ENCODE measurements around the gene KRT73.

KRT73 gene

DNA sequence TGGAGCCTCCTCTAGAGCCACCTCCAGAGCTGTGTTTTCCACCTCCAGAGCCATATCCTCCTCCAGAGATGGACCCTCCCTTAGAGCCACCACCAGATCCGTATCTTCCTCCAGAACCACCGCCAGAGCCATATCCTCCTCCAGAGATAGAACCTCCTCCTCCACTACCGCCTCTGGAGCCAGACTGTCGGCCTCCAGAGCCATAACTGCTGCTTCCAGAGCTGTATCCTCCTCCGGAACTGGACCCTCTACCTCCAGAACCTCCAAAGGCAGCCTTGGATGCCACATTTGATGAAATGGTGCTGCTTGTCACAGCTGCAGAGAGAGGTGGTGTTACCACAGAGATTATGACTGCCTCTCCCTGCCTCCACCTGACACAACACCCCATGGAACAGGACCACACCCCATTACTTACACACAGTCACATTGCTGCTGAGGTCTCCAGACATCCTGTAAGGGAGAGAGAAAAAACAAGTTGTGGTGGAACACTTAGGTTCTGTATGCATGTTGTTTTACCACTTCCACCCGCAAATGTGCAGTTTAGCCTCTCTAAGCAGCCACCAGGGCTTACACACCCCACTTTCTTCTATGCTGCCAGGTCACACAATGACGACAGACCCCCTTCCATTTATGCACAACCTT is 26.9 kb upstream of the KRT73 start:
- Histone ChIP-seq H3K9me3 (replicated peaks; ENCODE audit: low read length) (no peaks in the 10 kb centered on the region), H3K4me1 (ENCODE audit: control insufficient read depth, insufficient read depth, low read length) (no peaks in the 10 kb centered on the region), H3K4me2 (ENCODE audit: low read length) (no peak overlapping the region), H3K9ac (ENCODE audit: low read depth, low read length) (no peak overlapping the region), H3K4me3 (ENCODE audit: low read length) (no peak overlapping the region), H3K27me3 (ENCODE audit: control insufficient read depth, insufficient read depth, low read length) (peaks cover 76% of the 10 kb centered on the region), H3K36me3 (ENCODE audit: insufficient read depth, low read length) (no peaks in the 10 kb centered on the region)

DNA sequence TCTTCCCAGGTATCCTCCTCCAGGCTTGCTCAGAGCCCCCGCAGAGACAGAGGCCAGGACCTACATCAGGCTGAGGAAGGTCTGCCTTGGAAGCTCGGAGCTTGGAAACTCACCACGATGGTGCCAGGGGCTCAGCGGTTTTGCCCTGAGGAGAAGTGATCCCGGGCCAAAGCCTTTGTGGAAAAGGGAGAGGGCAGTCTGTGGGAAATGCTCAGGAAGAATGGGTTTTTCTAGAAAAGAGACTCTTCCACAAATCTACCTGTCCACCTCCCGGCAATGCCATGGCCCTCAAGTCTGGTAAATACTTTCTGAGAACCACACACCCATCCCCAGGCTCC is 25.7 kb upstream of the KRT73 start:
- no peaks in the 10 kb centered on the region for H3K9me3 ChIP-seq (replicated peaks; ENCODE audit: low read length)
- no peaks in the 10 kb centered on the region for H3K36me3 ChIP-seq (ENCODE audit: insufficient read depth, low read length)
- H3K4me2 ChIP-seq (ENCODE audit: low read length) = no peak overlapping the region
- H3K4me3 ChIP-seq (ENCODE audit: low read length) = no peak overlapping the region
- H3K9ac ChIP-seq (ENCODE audit: low read depth, low read length) = no peak overlapping the region
- H3K27me3 ChIP-seq (ENCODE audit: control insufficient read depth, insufficient read depth, low read length) = peaks cover 68% of the 10 kb centered on the region
- no peaks in the 10 kb centered on the region for H3K4me1 ChIP-seq (ENCODE audit: control insufficient read depth, insufficient read depth, low read length)

DNA sequence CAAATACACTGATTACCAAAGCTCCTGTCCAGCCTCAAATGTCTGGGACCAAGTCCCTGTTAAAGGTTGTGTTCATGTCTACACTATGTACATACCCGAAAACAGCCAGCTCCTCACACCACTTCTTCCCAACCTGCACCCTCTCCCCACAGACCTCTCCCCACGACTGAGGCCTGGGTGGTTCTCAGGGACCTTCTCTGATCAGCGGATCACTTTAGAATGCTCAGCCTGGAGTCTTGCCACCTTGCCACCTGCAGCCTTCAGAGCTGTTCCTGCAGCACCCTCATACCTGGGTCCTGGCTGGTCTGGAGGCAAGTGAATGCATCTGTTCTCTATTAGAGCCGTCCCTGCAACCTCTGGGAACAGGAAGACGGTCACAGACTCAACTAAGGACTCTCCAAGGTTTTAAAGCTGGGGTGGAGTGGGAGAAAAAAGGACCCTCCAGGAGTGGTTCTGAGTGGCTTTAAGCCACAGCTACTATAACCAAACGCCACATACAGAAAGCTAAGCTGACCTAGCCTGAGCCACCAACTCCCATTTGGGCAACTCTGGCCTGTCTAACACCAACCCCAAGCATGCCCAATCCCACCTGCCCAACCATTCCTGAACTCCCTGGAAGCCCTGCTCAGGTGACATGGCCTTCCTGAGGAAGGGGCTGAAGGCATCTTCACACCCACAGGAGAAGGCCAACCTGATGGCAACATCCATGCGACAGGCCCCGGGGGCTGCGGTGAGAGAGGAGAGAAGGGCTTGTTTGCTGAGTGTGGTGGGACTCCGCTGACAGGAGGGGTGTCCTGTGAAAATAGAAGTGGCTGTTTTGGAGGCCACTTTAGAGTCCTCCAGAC is 25.1 kb upstream of the KRT73 start:
- Histone ChIP-seq H3K9ac (ENCODE audit: low read depth, low read length) (no peak overlapping the region), H3K4me2 (ENCODE audit: low read length) (no peak overlapping the region), H3K27me3 (ENCODE audit: control insufficient read depth, insufficient read depth, low read length) (peaks cover 67% of the 10 kb centered on the region), H3K9me3 (replicated peaks; ENCODE audit: low read length) (no peaks in the 10 kb centered on the region), H3K36me3 (ENCODE audit: insufficient read depth, low read length) (no peaks in the 10 kb centered on the region), H3K4me3 (ENCODE audit: low read length) (no peak overlapping the region), H3K4me1 (ENCODE audit: control insufficient read depth, insufficient read depth, low read length) (no peaks in the 10 kb centered on the region)

DNA sequence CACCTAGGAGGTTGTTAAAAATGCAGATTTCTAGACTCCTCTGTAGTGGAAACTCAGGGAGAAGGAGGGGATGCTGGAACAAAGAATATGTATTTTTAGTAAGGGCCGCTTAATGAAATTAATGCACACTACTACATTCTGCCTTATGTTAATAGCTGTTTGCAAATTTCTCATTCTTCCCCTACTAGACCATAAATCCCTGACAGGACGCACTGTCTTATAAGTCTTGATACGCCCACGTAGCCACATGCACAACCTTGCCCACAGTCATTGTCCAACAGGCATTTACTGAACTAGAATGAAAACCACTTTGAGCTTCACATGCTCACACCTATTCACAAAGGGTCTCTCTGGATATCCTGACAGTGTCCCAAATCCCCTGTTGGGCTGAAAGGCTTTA is 23.1 kb upstream of the KRT73 start:
- Histone ChIP-seq H3K4me1 (ENCODE audit: control insufficient read depth, insufficient read depth, low read length) (no peaks in the 10 kb centered on the region), H3K9ac (ENCODE audit: low read depth, low read length) (no peak overlapping the region), H3K36me3 (ENCODE audit: insufficient read depth, low read length) (no peaks in the 10 kb centered on the region), H3K4me3 (ENCODE audit: low read length) (no peak overlapping the region), H3K27me3 (ENCODE audit: control insufficient read depth, insufficient read depth, low read length) (peaks cover 56% of the 10 kb centered on the region), H3K4me2 (ENCODE audit: low read length) (no peak overlapping the region), H3K9me3 (replicated peaks; ENCODE audit: low read length) (no peaks in the 10 kb centered on the region)

DNA sequence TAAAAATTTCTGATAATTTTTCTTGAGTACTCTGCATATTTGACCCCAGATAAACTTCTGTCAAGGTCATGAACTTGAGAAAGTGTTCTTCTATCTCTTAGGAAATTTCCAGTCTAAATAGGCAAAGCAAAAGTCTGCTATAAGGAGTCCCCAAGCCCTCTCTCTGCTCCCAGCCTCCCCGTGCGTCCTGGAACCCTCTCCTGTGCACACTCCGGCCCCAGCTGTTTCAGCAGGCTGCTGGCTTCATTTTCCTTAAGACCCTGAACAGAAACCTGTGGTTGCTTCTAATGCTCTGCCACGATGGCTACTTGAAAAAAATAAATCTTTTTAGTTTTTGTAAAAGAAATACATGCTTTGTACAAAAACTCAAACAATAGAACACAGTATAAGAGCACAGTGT is 18.9 kb upstream of the KRT73 start:
- no peak overlapping the region for H3K4me3 ChIP-seq (ENCODE audit: low read length)
- no peaks in the 10 kb centered on the region for H3K4me1 ChIP-seq (ENCODE audit: control insufficient read depth, insufficient read depth, low read length)
- no peaks in the 10 kb centered on the region for H3K36me3 ChIP-seq (ENCODE audit: insufficient read depth, low read length)
- no peak overlapping the region for H3K4me2 ChIP-seq (ENCODE audit: low read length)
- H3K27me3 ChIP-seq (ENCODE audit: control insufficient read depth, insufficient read depth, low read length) = peaks cover 56% of the 10 kb centered on the region
- H3K9me3 ChIP-seq (replicated peaks; ENCODE audit: low read length) = no peaks in the 10 kb centered on the region
- no peak overlapping the region for H3K9ac ChIP-seq (ENCODE audit: low read depth, low read length)

DNA sequence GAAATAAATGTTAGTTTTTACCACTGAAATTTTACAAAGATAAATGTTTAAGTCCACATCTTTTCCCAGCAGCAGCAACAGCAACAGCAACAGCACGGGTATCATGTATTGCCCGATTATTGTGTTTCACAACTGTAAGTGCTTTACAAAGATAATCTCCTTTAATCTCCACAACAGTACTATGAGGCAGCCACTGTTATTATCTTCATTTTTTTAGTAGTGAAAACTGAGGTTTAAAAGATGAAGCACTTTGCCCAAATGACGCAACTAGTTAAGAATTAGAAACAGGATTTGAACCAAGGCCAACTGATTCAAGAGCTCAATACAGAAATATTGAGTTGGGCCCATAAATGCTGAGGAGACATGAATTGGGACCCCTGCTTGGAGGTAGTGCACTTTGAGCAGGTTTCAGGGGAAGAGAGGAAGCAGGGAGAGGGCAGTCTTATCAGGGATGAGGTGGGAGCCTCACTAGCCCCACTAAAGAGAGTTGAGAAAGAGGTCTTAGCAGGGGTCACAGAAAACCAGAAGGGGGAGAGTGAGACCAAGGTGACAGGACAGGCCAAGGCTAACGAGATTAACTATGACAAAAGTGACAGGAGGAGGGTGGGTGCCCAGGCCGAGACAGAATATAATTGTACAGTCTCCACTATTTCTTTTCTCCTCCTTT is 18.4 kb upstream of the KRT73 start:
- no peaks in the 10 kb centered on the region for H3K36me3 ChIP-seq (ENCODE audit: insufficient read depth, low read length)
- no peak overlapping the region for H3K4me2 ChIP-seq (ENCODE audit: low read length)
- H3K9ac ChIP-seq (ENCODE audit: low read depth, low read length) = no peak overlapping the region
- no peaks in the 10 kb centered on the region for H3K9me3 ChIP-seq (replicated peaks; ENCODE audit: low read length)
- no peaks in the 10 kb centered on the region for H3K4me1 ChIP-seq (ENCODE audit: control insufficient read depth, insufficient read depth, low read length)
- no peak overlapping the region for H3K4me3 ChIP-seq (ENCODE audit: low read length)
- peaks cover 56% of the 10 kb centered on the region for H3K27me3 ChIP-seq (ENCODE audit: control insufficient read depth, insufficient read depth, low read length)

DNA sequence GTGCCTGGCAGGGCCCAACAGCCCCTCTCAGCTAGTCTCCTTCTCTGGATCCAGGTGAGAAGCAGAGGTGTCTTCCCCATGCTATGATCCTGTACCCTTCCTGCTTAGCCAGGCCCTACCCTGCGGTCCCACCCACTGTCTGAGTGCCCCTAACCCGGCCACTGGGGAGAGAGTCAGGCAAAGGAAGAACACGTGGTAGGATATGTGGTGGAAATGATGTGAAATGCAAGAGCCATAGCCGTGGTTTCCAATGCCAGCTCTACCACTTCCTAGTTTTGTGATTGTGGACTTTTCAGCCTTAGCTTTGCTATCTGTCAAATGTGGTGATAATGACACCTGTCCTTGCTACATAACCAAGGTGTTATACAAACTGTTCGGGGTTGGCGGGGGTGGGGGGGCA is 17.8 kb upstream of the KRT73 start:
- H3K9me3 ChIP-seq (replicated peaks; ENCODE audit: low read length) = no peaks in the 10 kb centered on the region
- H3K36me3 ChIP-seq (ENCODE audit: insufficient read depth, low read length) = no peaks in the 10 kb centered on the region
- H3K4me1 ChIP-seq (ENCODE audit: control insufficient read depth, insufficient read depth, low read length) = no peaks in the 10 kb centered on the region
- no peak overlapping the region for H3K4me2 ChIP-seq (ENCODE audit: low read length)
- H3K9ac ChIP-seq (ENCODE audit: low read depth, low read length) = no peak overlapping the region
- H3K4me3 ChIP-seq (ENCODE audit: low read length) = no peak overlapping the region
- peaks cover 56% of the 10 kb centered on the region for H3K27me3 ChIP-seq (ENCODE audit: control insufficient read depth, insufficient read depth, low read length)

DNA sequence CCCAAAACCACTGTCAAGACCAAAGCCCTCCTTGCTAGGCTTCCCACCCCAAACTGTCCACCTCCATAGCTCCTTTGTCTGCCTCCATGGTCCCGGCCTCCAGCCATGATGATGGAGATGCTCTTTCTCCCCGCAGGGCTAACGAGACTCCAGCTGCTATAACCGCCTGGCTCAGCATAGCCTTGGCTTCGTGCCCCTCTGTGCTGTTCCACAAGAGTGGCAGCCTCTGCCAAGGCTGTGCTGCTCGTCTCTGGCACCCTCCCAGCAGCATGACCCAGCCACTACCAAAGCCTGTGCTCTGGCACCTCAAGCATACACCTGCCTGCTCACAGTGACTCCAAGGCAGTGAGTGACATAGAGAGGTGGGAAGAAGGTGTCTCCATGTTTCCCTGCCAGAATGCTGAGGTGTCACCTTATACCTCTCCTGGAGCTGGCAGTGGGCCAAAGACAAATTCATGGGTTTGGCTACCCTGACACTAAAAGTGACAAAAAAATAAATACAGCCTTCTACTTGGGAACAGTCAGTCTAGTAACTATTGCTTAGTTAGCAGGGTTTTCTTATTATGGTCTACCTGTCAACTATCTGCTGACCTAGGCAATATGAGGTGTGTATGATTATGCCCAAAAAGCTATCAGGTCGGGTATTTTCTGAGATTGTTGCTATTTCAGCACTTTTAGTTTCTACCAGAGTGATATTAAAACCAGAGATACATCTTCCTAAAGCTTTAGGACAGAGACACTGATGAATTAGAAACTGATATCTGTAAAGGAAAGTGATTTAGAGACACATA is 16.1 kb upstream of the KRT73 start:
- Histone ChIP-seq H3K4me1 (ENCODE audit: control insufficient read depth, insufficient read depth, low read length) (no peaks in the 10 kb centered on the region), H3K9me3 (replicated peaks; ENCODE audit: low read length) (no peaks in the 10 kb centered on the region), H3K9ac (ENCODE audit: low read depth, low read length) (no peak overlapping the region), H3K4me2 (ENCODE audit: low read length) (no peak overlapping the region), H3K27me3 (ENCODE audit: control insufficient read depth, insufficient read depth, low read length) (peaks cover 60% of the 10 kb centered on the region), H3K36me3 (ENCODE audit: insufficient read depth, low read length) (no peaks in the 10 kb centered on the region), H3K4me3 (ENCODE audit: low read length) (no peak overlapping the region)

DNA sequence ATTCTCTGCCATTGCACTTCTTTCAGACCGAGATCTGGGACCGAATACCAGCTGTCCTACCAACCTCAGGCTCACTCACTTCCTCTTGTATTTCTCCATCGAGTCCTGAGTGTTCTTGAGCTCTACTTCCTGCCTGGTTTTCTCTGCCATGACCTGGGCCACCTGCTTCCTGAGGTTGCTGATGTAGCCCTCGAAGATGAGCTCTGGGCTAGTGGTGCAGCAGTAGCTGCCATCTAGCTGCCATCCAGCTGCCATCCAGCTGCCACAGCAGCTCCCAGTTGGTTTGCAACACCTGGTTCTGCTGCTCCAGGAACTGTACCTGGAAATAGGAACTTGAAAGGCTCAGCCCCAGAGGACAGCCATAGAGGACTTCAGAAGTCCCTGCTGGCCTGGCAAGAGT is 15.0 kb upstream of the KRT73 start:
- no peak overlapping the region for H3K9ac ChIP-seq (ENCODE audit: low read depth, low read length)
- H3K4me1 ChIP-seq (ENCODE audit: control insufficient read depth, insufficient read depth, low read length) = no peaks in the 10 kb centered on the region
- no peaks in the 10 kb centered on the region for H3K36me3 ChIP-seq (ENCODE audit: insufficient read depth, low read length)
- H3K9me3 ChIP-seq (replicated peaks; ENCODE audit: low read length) = no peaks in the 10 kb centered on the region
- no peak overlapping the region for H3K4me2 ChIP-seq (ENCODE audit: low read length)
- H3K4me3 ChIP-seq (ENCODE audit: low read length) = no peak overlapping the region
- peaks cover 64% of the 10 kb centered on the region for H3K27me3 ChIP-seq (ENCODE audit: control insufficient read depth, insufficient read depth, low read length)

DNA sequence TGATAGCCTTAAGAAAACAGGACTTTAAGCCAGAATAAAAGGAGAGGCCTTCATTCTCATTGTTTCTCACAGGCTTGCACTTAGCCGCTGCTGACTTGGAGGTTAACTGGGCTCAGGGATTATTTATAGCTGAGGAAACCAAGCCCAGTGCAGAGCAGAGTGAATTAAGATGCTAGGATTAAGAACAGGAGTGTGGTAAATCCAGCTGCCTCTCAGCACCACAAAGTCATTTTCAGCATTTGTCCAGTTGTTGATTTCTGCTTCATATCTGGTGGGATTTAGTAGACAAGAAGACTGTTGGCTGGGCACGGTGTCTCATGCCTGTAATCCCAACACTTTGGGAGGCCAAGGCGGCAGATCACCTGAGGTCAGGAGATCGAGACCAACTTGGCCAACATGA is 14.3 kb upstream of the KRT73 start:
- Histone ChIP-seq H3K27me3 (ENCODE audit: control insufficient read depth, insufficient read depth, low read length) (peaks cover 70% of the 10 kb centered on the region), H3K4me3 (ENCODE audit: low read length) (no peak overlapping the region), H3K36me3 (ENCODE audit: insufficient read depth, low read length) (no peaks in the 10 kb centered on the region), H3K4me1 (ENCODE audit: control insufficient read depth, insufficient read depth, low read length) (no peaks in the 10 kb centered on the region), H3K4me2 (ENCODE audit: low read length) (no peak overlapping the region), H3K9me3 (replicated peaks; ENCODE audit: low read length) (no peaks in the 10 kb centered on the region), H3K9ac (ENCODE audit: low read depth, low read length) (no peak overlapping the region)

DNA sequence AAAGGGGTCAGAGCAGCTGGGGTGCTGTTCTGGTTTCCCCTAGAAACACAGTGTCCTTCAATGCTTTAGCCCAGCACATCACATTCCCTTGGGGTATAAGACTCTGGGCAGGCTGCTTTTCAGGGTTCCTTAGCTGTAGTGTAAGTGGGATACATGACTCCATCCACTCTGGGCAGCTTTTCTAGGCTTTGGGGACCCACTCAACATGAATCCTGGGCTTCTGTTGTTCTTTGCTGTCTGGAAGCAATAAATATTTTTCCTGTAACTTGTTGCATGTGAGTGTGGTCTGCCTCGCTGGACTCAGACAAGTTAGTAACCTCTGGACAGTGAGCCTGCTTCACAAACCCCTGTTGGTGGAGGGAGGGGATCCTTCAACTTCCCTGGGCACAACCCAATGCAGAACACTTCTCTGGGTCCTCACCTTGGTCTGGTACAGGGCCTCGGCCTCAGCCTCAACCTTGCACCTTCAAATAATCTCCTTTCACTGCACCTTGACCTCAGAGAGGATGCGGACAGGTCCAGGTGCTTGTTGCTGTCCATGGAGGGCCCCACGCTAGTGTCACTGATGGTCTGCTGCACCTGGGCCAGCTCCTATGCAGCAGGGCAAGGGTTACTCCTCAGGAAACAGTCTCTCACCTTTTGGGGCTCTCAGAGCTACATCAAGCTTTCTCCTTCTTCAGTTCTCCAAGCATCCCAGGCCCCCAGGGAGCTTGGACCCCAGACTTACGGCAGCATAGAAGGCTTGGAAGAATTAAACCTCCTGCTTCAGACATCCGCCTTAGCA is 13.5 kb upstream of the KRT73 start:
- peaks cover 72% of the 10 kb centered on the region for H3K27me3 ChIP-seq (ENCODE audit: control insufficient read depth, insufficient read depth, low read length)
- no peaks in the 10 kb centered on the region for H3K4me1 ChIP-seq (ENCODE audit: control insufficient read depth, insufficient read depth, low read length)
- no peaks in the 10 kb centered on the region for H3K9me3 ChIP-seq (replicated peaks; ENCODE audit: low read length)
- no peak overlapping the region for H3K4me2 ChIP-seq (ENCODE audit: low read length)
- H3K9ac ChIP-seq (ENCODE audit: low read depth, low read length) = no peak overlapping the region
- H3K4me3 ChIP-seq (ENCODE audit: low read length) = no peak overlapping the region
- H3K36me3 ChIP-seq (ENCODE audit: insufficient read depth, low read length) = no peaks in the 10 kb centered on the region

Data from skeletal muscle satellite cell (primary cell).